Skin epidermis (tissue), 12 donors: ENCODE data around the gene CACTIN.

ENCODE experiments used
- H3K27ac ChIP-seq, 21 experiments: fragments of 200-600 bp; sonication (generic) in 11 of 21; one replicate each; pipeline ENCODE4 v1.5.0; 2020; ENCODE audit warnings: mild to moderate bottlenecking in 3 of 21, inconsistent platforms in 2 of 21, moderate library complexity in 2 of 21
- H3K4me3 ChIP-seq, 7 experiments: fragments of 200-600 bp; sonication (generic) in 2 of 7; one replicate each; pipeline ENCODE4 v1.5.0; 2020; ENCODE audit warnings: inconsistent platforms in 2 of 7, mild to moderate bottlenecking in 2 of 7, moderate library complexity in 1 of 7

CACTIN gene

DNA sequence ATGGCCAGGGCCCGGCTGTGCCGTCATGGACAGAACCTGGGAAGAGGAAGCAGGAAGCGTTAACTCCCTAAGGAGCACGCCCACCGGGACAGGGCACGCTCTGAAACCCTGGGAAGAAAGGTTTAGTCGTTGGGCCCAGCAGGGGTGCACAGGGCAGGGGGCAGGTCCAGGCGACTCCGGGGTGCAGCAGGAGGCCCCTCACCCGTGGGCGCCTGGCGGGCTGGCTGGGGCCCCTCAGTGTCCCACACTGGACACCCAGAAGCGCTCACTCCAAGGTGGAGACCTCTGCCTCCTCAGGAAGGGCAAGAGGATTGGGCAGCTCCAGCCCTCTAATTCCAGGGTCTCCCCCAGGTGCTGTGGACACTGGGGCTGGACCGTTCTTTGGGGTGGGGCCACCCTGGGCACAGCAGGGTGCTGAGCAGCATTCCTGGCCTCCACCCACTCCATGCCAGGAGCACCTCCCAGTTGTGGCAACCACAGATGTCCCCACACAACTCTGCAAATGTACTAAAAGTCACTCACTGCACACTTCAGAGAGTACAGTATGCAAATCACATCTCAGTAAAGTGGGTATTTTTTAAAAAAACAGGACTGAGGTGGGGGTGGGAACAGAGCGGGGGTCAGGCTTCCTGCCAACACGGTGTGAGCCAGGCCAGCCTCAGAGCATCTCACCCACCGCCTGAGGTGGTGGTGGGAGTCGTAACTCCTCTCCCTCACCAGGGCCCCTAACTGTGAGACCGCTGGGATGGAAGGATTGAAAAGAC lies 38.5 kb upstream of the CACTIN start:
- Histone ChIP-seq H3K4me3 (no peak overlapping the region), H3K27ac (peak overlapping the region in 2 of 21 experiments; percentile 26 to 59)

DNA sequence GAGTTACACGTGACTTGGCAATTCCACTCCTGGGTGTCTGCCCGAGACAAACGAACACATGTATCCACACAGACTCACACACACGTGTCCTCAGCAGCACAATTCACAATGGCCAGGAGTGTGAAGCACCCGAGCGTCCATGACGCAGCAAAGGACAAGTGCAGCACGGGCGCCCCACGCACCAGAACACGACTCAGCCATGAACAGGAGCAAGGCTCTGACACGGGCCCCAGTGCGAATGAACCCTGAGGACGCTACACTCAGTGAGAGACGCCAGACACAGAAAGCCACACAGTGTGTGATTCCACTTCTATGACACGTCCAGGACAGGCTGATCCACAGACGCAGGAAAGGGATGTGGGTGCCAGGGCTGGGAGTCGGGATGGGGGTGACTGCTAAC lies 37.2 kb upstream of the CACTIN start:
- no peak overlapping the region for H3K4me3 ChIP-seq
- no peak overlapping the region for H3K27ac ChIP-seq

DNA sequence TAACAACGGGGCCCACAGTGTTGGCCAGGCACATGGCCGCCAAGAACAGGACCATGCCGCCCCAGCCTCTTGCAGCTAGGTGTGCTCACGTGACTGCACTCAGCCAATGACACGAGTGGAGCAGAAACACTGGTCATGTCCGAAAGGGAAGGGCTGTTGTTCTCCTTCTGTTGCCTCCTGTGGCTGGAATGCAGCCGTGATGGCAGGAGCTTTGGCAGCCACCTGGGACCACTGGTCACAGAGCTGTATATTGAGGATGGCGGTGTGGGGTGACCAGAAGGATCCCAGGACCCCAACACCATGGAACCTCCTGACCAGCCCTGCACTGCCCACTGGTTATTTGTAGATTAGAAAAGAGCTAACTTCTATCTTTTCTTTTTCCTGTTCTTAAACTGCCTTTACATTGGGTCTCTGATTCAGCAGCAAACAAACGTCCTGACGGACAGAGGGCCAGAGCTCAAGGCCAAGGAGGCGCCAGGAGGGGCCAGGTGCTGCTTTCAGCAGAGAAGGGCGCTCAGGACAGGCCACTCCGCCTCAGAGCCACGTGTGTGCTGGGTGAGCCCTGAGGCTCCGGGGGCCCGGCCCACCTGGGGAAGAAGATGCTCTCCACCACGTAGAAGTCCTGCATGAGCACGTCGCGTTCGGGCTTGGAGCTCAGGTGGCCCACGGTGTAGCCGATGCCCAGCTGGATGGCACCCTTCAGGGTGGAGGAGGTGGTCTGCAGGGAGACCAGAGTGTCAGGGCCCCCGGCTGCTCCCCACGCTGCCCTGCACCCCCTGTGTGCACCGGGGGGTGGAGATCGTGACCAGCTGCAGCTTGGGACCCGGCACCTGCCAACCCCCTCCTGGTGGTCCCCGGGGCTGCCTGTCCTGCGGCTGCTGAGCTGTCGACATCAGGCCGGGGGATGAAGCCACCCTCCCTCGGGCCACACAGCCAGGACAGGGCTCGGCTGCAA lies 35.0 kb upstream of the CACTIN start:
- Histone ChIP-seq H3K27ac (no peak overlapping the region), H3K4me3 (no peak overlapping the region)

DNA sequence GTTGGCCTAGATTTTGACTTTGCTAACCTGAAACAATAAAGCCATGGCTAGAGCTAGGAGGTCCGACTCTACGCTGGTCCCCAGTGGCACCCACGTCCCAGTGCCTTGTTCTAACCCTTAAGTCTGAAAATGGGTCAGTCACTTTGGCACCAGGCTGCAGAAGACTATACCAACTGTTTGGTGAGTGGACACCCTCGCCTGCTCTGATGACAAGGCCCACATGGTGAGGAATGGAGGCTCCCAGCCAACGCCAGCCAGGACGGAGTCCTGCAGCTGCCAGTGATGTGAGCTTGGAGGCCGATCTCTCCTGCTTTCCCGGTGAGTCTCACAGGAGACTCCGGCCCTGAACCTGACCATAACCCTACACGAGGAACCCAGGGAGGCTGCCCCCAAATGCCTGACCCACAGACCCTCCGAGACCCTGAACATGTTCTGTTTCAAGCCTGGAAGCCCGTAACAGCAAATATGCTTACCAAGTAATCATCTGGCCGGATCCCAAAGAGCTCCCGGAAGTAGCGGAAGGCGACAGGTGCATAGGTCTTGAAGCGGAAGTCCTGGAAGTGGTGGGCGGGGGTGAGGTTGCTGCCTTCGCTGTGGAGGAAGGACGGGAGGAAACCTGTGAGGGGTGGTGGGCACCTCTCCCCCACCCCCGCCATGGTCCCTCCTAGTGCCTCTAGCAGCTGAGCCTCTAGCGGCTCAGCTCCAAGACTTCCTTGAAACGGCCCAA lies 34.1 kb upstream of the CACTIN start:
- no peak overlapping the region for H3K4me3 ChIP-seq
- no peak overlapping the region for H3K27ac ChIP-seq

DNA sequence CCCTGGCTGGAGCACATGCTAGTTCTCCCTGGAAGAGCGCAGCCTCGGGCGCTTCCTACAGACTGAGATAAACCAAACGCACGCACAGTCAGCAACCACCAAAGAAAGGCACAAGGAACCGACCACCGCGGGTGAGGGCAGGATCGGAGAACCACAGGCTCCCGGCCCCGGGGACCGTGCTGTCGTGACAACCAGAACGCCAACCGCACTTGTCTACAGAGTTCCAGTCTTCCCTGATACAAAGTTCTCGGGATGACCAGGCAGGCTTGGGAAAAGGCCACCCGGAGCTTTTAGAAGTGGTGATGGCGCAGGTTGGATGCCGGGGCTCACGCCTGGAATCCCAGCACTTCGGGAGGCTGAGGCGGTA lies 33.1 kb upstream of the CACTIN start:
- no peak overlapping the region for H3K27ac ChIP-seq
- no peak overlapping the region for H3K4me3 ChIP-seq

DNA sequence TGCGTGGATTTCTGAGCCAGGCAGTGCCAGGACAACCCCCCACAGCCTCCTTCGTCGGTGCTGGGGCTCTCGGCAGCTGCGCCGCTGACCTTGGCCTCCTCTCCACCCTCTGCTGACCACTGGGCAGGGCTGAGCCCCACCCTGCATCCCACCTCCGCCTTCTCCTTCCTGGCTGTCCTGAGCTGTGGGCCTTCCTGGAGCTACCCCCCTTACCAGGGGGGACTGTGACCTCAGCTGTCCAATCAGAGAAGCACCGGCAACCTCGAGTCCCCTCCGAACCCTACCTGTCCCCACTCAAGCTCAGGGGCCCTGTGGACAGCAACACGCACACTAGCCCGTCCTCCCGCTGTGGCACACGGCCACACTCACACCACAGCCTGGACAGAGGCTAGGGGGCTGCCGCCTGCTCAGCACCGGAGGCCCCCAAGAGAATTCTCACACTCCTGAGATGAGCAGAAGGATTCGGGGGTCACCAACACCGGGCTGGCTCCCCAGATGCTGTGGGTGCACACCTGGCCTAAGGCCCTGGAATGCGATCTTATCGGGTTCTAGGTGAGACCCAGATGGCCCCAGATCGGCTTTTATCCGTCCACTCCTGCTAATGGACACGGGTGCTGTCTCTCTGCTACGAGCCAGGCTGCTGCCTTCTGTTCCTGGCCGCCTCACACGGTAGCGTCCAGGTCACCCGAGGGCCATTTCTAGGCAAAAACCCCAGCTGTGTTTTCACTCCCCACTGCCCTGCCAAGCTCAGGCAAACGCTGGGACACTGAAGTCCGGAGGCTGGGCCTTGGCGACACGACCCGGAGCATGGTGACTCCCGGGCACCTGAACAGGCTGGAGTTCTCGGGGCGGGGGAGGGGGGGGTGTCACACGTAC lies 32.5 kb upstream of the CACTIN start:
- Histone ChIP-seq H3K27ac (no peak overlapping the region), H3K4me3 (no peak overlapping the region)

DNA sequence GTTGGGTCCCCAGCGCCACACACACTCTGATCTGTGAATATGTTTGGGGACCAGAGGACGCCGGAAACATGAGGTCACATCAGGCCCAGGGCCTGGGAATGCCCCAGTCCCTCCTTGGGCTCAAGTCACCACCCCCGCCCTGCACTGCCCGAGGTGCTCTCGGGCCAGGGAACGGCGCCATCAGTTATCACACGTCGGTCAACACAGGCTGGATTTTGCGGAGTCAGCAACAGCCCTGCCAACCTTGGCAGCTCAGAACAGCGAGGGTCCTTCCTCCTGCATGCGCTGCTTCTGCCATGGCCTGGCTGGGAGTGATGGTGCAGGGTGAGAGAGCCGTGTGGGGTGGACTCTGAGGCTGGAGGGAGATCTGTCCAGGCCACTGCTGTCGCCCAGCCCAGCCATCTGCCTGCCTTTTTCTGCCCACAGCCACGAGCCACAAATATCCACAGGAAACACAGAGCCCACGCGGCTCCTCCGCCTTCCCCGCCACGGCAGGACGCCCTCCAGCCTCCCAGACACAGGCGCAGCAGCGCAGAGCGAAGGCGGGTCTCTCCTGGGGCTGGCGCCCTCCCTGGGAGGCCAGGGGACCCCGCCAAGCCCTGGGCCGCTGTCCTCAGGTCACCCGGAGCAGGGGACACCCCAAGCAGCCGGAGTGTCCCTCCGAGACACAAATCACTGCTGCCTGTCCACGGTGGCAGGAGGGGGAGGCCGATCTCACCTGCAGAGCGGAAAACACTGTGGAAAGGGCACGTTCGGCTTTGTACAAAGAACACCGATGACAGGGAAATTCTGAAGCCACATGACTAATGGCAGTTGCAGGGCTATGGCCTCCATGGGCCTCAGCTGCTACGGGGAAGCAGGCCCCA lies 31.6 kb upstream of the CACTIN start:
- Histone ChIP-seq H3K4me3 (no peak overlapping the region), H3K27ac (no peak overlapping the region)

DNA sequence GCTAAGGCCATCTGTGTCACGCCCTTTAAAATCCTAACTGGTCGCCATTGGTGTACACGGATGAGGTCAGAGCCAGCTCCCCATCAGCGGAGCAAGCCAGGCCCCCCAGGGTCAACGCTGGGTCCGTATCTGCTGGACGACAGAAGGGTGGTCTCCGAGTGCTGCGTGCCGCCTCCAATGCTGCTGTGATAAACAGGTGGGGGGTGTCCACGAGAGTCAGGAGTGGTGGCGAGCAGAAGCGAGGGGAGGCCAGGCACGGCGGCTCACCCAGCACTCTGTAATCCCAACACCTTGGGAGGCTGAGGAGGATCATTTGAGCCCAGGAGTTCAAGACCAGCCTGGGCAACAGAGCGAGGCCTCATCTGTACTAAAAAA lies 30.8 kb upstream of the CACTIN start:
- H3K27ac ChIP-seq: no peak overlapping the region
- no peak overlapping the region for H3K4me3 ChIP-seq

DNA sequence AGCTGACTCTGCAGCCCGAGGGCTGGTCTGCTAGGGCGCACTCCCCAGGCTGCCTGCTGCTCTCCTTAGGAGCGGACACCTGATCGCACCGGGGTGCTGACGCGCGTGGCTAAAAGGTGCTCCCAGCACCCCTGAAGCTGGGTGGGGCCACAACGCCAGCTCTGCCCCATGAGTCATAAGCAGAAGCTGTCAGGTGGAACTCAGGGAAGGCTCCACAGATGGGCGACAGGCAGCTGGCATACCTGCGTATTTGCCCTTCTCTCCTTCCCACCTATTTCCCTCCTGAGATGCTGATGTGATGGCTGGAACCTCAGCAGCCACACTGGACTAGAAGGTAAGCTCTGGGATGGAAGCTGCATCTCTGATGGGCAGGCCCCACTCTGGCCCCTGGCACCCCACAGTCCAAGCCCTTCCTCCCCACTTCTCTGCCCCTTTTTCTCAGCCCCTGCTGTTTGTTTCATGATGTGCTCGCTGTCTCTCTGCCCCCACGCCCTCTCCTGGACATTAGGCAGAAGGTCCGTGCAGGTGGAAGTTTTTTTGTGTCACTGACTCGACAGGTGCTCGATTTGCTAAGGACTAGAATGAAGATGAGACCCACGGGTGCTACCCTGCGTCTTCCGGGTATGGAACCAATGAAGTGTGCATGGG lies 30.3 kb upstream of the CACTIN start:
- Histone ChIP-seq H3K27ac (peak overlapping the region in 3 of 21 experiments; percentile 38 to 82 (median 51)), H3K4me3 (no peak overlapping the region)

DNA sequence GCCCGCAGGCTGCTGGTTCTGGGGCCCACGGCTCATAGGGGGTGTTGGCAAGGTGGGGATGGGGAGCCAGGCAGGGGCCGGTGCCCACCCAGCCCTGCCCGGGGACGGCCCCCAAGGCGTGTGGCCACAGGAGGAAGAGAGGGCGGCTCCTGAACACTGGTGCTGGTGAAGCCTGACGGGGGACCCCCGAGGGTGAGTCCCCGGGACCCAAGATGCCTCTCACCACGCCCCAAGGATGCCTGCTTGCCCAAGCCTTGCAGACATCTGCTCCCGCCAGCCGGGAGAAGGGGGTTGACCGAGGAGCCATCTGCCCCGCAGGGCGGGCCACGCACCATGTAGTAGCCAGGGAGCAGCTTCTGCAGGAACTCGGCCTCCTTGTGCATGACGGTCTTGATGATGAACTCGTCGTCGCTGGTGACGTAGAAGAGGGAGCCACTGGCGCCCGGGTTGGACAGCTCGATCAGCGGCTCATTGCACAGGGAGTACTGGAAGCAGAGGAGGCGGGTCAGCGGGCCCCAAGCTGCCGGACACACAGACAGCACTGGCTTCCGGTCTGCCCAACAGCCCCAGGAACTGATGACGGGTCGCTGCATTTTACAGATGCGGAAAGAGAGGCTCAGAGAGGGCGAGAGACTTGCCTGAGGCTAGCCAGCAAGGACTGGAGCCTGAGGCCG lies 29.6 kb upstream of the CACTIN start:
- peak overlapping the region in 11 of 21 experiments; percentile 18 to 82 (median 51) for H3K27ac ChIP-seq
- no peak overlapping the region for H3K4me3 ChIP-seq

DNA sequence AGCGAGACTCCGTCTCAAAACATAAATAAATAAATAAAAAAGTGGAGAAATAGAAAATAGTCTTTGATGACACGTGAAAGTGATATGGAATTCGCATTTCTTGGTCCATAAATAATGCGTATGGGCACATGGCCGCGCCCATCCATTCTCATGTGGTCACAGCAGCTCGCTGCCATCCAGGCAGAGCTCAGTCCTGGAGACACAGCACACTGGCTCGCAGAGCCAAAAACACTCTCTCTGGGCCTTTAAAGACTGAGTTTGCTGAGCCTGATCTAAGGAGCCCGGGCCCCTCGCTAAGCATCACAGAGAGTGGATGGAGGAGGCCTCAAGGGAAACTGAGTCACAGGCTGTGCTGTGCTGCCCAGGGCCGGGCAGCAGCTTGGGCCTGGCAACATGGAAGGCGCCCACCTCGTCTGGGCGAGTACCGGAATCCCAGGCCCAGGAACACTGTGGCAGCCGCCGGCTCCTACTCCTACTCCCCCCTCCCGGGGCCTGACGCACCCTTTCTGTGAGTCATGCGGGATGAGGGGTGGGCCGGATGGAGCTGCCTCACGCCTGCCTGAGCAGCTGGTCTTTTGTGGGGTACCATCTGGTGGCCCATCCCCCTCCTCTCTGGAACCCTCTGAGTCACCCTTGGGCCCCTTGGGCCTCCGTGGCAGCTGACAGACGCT lies 28.9 kb upstream of the CACTIN start:
- Histone ChIP-seq H3K4me3 (no peak overlapping the region), H3K27ac (peak overlapping the region in 14 of 21 experiments; percentile 15 to 82 (median 50))

DNA sequence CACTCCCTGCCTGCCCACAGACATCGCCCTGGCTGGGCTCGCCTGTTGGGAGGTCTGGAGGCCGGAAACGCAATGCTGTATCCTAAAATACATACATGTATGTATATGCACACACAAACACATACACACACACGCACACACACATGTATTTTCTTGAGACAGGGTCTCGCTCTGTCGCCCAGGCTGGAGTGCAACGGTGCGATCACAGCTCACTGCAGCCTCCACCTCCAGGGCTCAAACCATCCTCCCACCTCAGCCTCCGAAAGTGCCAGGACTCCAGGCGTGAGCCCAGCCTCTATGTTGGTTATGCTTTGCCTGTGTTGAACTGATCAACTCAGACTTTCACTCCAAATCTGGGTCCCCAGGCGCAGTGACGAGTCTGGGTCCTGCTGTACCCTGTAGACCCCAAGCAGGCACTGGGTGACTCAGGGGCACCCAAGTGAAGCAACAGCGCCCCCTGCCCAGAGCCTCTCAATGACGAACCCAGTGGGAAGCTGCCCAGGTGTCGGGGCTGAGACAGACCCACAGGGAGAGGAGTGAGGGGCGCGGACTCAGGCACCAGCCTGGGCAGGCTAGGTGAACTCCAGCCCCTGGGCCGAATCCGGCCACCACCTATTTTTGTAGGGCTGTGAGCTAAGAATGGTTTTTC lies 27.4 kb upstream of the CACTIN start:
- Histone ChIP-seq H3K4me3 (no peak overlapping the region), H3K27ac (no peak overlapping the region)

DNA sequence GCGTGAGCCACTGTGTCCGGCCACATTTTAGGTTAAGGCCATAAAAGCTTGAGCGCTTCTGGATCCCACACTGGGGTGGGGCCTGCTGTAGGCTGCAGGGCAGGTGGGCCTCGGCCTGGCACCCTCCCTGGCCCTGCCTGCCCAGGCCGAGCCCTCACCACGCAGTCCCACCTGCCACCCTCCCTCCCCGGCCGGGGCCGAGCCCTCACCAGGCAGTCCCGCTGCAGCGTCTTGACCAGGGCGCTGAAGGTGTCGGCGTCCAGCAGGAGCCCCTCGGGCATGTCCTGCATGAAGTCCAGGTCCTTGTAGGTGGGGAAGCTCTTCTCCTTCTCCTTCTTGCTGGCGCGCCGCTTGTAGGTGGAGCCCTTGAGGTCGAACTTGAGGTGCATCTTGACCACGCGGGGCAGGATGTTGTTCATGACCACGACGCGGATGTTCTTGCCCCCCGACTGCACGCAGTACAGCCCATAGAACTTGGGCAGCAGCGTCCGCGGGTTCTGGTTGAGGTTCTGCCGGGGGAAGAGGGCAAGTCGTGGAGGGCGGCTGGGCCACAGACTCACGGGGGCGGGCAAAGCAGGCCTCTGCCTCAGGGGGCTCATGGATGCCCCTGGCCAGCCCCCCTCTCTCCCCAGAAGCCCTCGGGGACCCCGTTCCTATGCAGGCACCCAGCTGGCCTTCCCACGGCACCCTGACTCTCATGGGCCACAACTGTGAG lies 26.6 kb upstream of the CACTIN start:
- no peak overlapping the region for H3K4me3 ChIP-seq
- H3K27ac ChIP-seq: no peak overlapping the region

DNA sequence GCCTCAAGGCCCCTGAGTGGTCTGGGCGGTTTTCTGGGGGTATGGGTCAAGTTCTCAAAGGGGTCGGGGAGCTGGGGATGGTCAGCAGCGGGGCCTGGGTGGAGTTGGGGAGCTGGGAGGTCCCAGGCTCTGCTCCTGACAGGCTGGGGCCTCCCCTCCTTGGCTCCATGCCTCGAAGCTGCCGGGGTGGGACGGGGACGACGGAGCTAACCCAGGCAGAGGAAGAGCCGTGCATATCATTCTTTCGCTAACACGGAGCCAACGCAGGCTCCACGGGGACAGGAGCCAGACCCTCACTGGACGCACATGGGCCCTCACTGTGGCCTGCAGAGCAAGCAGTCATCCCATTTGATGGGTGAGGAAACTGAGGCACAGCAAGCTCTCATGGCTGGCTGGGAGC lies 25.8 kb upstream of the CACTIN start:
- Histone ChIP-seq H3K27ac (no peak overlapping the region), H3K4me3 (no peak overlapping the region)

DNA sequence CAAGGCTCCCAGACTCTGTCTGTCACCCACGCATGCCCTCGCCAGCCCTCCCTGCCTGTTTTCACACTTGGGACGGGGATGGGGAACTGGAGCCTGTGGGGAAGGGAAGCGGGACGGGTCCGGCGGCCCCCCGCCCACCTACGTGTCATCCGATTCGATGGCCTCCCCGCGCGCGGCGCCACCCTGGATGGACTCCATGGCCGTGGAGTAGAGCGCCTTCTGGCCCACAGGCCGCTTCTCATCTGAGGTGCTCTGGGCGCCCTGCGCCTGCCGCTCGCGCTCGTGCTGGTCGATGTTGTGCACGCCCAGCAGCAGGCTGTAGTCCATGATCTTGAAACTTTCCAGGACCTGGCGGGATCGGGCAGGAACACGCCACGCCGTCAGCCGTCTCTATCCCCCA lies 25.1 kb upstream of the CACTIN start:
- no peak overlapping the region for H3K27ac ChIP-seq
- H3K4me3 ChIP-seq: no peak overlapping the region

DNA sequence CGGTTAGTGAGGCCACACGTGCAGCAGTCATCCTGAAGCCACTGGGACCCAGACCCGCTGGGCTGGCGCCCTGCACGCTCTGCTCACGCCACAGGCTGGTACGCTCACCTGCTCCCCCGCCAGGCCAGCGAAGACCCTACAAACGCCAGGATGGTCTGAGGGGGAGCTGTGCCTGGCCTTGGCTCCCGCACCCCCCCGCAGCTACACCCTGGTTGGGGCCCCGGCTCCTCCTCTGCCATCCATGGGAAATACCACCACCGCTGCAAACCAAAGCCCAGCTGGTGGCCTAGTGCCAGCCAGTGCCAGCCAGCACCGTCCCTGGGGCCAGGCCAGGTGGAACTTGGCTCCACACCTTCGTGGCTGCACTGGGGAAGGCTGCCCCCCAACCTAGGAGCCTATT lies 23.3 kb upstream of the CACTIN start:
- Histone ChIP-seq H3K4me3 (no peak overlapping the region), H3K27ac (no peak overlapping the region)
